Mucosa of stomach (tissue), 1 donor: ENCODE results near the gene METTL26.
A peak's percentile ranks its signal among the peaks of the same experiment; 100 is the strongest.

Experiments
- H3K27me3 ChIP-seq: one replicate; pipeline ENCODE4 v1.7.0; 2013; ENCODE audit warnings: mild to moderate bottlenecking, low read length; ENCODE audit not compliant: control insufficient read depth, insufficient read depth
- H3K36me3 ChIP-seq: one replicate; pipeline ENCODE4 v1.7.0; 2013; ENCODE audit warnings: low read length; ENCODE audit not compliant: control insufficient read depth, insufficient read depth
- H3K4me1 ChIP-seq: one replicate; pipeline ENCODE4 v1.7.0; 2013; ENCODE audit warnings: mild to moderate bottlenecking, low read length; ENCODE audit not compliant: control insufficient read depth, insufficient read depth
- H3K4me3 ChIP-seq: one replicate; pipeline ENCODE4 v1.7.0; 2013; ENCODE audit warnings: low read length
- H3K9ac ChIP-seq: one replicate; pipeline ENCODE4 v1.7.0; 2013; ENCODE audit warnings: mild to moderate bottlenecking, low read length, moderate library complexity
- H3K9me3 ChIP-seq: one replicate; pipeline ENCODE4 v1.7.0; 2013; ENCODE audit warnings: mild to moderate bottlenecking, low read length, moderate library complexity; ENCODE audit not compliant: control insufficient read depth
- donor health status: Pancreatic carcinoma.

The METTL26 gene

DNA sequence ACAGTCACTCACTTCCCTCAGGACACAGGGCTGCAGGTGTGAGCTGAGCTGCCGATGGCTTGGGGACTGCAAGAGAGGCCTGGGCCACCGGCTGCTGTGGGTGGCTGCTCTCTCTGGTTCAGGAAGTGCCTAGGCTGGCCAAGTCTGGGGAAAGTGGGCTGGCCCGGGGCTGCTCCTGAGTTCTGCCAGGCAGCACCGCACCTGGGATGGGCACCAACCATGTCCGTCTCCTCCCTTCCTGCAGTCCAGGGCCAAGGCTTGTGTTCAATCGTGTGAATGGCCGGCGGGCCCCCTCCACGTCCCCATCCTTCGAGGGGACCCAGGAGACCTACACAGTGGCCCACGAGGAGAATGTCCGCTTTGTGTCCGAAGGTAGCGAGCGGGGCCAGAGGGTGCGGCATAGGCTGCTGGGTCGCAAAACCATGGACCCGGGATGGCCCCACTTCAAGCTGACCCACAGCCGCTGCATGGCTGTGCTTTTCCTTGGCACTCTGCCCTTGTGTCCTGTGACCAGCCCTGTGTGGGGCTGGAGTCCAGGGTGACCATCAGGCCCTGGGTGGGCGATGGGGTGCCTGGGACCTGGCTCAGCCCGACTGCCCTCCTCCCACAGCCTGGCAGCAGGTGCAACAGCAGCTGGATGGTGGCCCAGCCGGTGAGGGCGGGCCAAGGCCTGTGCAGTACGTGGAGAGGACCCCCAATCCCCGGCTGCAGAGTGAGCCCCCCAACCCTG lies 11.2 kb upstream of the METTL26 start:
- peak overlapping the region; percentile 81 for H3K9ac ChIP-seq
- H3K36me3 ChIP-seq: no peaks in the 10 kb centered on the region
- no peak overlapping the region for H3K4me3 ChIP-seq
- H3K27me3 ChIP-seq: no peaks in the 10 kb centered on the region
- peaks cover 70% of the 10 kb centered on the region for H3K4me1 ChIP-seq
- H3K9me3 ChIP-seq: no peaks in the 10 kb centered on the region

DNA sequence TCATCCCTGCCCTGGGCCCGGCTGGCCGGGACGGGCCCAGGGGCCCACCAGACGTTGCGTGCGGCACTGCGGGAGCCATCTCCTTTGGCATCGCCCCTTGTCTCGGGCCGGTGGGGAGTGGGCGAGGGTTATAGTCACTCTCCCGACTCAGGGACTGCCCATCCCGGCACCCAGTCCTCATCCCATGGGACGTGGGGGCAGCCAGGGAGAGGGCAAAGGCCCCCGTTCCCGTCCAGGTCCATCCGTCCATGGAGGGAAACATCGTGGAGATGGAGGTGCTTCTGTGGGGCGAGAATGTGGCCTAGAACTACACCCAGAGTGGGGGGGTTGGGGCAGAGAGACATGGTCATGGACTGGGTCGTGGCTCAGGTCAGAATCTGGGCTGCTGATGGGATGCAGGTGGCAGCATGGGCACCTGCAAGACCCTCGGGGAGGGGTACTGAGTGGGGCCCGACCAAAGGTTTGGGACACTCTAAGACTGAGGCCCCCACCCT lies 10.6 kb upstream of the METTL26 start:
- H3K9ac ChIP-seq: no peak overlapping the region

DNA sequence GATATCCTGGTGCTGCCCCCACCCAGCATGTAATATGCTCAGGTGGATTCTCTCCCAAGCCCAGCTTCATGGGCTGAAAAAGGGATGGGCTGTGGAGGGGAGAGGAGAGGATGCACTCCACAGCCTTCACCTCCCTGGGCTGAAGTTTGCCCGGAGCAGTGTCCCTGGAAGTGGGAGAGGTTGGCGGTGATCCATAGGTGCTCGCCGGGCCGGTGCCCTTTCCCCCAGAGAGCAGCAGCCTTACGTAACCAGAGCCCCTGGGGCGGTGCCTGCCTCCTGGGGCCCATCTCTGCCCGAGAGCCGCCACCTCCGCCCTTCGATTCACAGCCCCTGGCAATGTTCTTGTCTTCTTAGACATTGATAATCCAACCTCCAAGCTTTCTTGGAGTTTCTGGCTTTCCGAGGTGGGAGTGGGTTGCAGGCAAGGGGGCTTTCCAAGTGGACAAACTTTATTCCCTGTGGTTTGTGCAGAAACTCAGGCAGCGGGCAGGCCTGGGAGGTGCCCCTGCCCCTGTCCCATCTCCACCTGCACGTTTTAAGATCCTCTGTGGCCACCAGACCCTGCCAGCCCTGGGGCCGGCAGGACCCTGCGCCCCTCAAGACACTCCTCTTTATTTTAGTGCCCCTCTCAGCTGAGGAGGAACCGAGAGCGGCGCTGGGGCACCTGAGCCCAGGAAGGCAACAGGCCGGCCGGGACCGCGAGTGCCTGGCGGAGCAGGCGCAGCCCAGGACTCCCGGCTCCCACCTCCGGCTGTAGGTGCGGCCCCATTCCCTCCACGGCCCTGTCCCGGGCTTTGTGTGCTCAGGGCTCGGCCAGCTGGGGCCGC lies 10.0 kb upstream of the METTL26 start:
- peak overlapping the region; percentile 28 for H3K9ac ChIP-seq
- no peaks in the 10 kb centered on the region for H3K9me3 ChIP-seq
- no peak overlapping the region for H3K4me3 ChIP-seq
- no peaks in the 10 kb centered on the region for H3K36me3 ChIP-seq
- no peaks in the 10 kb centered on the region for H3K27me3 ChIP-seq
- peaks cover 75% of the 10 kb centered on the region for H3K4me1 ChIP-seq

More for the DNA sequence above, 10.6 kb upstream of the METTL26 start:
- H3K4me3 ChIP-seq: no peak overlapping the region
- no peaks in the 10 kb centered on the region for H3K9me3 ChIP-seq
- H3K27me3 ChIP-seq: no peaks in the 10 kb centered on the region
- no peaks in the 10 kb centered on the region for H3K36me3 ChIP-seq
- H3K4me1 ChIP-seq: peaks cover 70% of the 10 kb centered on the region

DNA sequence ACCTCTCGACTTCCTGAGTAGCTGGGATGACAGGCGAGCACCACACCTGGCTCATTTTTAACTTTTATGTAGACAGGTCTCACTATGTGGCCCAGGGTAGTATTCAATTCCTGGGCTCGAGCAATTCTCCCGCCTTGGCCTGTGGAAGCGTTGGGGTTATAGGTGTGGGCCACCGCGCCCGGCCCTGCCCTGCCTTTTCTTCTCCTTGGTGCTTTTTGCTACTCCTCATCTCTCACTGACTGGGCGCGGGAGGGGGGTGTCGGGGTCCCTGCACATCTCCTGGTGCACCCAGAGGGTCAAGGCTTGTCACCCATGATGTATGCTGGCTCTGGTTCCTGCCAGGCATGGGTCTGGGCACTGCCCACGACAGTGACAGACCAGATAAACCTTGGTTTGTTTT lies 8.5 kb upstream of the METTL26 start:
- Histone ChIP-seq H3K36me3 (no peaks in the 10 kb centered on the region), H3K4me1 (peaks cover 71% of the 10 kb centered on the region), H3K9ac (no peak overlapping the region), H3K27me3 (no peaks in the 10 kb centered on the region), H3K4me3 (no peak overlapping the region), H3K9me3 (no peaks in the 10 kb centered on the region)

DNA sequence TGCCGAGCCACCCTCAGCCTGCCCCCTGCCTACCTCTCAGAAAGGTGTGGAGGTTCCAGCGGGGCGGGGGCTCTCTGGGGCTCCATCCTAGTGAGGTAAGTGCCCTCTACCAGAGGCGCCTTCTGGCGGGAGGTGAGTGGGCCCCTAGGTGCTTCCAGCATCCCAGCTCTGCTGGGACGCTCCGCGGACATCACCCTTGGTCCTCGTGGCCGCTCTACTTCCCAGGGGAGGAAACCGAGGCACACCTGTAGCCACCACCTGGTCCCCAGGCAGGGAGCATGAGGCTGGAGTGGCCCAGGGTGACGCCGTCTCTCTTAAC lies 6.9 kb upstream of the METTL26 start:
- Histone ChIP-seq H3K27me3 (no peaks in the 10 kb centered on the region), H3K4me3 (peak overlapping the region; percentile 60), H3K9me3 (no peaks in the 10 kb centered on the region), H3K4me1 (peaks cover 62% of the 10 kb centered on the region), H3K36me3 (no peaks in the 10 kb centered on the region), H3K9ac (peak overlapping the region; percentile 91)

DNA sequence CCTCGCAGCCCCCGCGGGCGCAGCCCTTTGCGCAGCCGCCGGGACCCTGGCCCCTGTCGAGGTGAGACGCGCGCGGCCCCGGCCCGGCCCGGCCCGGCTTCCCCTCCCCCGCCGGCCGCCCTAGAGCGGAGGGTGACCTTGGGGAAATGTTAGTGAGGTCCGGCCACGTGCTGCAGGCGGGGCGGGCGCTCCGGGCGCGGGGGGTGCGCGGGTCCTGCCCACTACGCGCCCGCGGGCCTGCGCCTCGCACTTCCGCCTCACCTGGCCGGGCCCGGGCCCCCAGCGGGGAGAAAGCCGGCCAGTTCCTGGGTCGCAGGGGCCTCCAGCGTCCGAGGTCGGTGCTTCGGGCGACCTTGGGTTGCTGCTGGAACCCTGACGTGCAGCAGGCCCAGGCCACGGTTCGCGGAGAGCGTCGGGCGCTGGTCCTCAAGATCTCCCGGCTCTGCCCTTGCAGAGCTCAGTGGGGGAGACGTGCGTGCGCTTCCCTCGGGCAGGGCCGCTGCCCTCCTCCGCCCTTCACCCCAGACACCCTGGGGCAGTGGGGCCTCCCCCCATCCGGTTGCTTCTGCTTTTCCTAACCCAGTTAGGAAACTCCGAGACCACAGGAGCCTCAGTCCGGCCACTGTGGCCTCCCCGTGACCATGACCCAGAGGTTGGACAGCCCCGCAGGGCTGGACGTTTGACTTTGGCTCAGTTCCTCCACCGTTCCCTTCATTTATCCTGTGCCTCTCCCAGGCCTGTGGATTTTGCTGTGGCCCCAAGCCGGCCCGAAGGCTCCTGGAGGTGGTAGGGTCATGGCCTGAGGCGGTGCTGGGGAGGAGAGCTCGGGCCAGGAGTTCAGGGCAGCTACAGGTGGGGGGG lies 6.3 kb upstream of the METTL26 start:
- Histone ChIP-seq H3K27me3 (no peaks in the 10 kb centered on the region), H3K4me3 (peak overlapping the region; percentile 60), H3K4me1 (peaks cover 62% of the 10 kb centered on the region), H3K9ac (peak overlapping the region; percentile 91), H3K9me3 (no peaks in the 10 kb centered on the region), H3K36me3 (no peaks in the 10 kb centered on the region)

DNA sequence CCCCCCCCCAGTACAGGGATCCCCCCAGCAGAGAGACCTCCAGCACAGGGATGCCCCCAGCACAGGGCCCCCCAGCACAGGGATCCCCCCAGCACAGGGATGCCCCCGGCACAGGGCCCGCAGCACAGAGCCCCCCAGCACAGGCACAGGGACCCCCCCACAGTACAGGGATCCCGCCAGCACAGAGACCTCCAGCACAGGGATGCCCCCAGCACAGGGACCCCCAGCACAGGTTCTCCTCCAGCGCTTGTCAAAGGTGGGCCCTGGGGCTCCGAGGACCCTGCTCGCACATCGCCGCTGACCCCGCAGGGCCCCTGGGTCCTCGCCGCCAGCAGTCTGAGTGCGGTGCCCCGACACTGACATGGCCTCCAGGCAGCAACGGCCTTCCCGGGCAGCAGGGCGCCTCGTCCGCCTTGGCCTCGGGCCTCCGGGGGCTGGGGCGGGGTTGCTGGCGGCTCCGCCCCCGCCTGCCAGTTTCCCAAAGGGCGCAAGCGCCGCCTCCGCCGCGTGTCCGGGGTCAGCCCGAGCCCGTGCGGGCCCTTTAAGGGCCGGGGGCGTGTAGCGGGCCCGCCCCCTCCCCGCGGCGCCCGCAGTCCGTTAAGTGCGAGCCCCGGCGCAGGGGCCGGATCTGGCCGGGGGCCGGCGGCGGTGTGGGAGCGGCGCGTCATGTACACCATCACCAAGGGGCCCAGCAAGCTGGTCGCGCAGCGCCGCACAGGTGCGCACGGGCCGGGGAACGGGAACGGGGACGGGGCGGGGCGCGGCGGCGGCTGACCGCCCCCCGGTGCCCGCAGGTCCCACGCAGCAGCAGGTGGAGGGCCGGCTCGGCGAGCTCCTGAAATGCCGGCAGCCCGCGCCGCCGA lies 5.5 kb upstream of the METTL26 start, which contains the start of gene MCRIP2:
TSS of gene MCRIP2 (plus strand) at position 503 of the 863 bp plus-strand sequence. CDS start at position 667, 164 bp downstream.
- Histone ChIP-seq H3K36me3 (no peaks in the 10 kb centered on the region), H3K9me3 (no peaks in the 10 kb centered on the region), H3K27me3 (no peaks in the 10 kb centered on the region), H3K4me1 (peaks cover 56% of the 10 kb centered on the region), H3K4me3 (peak within 1 kb of the TSS; percentile 60), H3K9ac (peak within 1 kb of the TSS; percentile 91)

DNA sequence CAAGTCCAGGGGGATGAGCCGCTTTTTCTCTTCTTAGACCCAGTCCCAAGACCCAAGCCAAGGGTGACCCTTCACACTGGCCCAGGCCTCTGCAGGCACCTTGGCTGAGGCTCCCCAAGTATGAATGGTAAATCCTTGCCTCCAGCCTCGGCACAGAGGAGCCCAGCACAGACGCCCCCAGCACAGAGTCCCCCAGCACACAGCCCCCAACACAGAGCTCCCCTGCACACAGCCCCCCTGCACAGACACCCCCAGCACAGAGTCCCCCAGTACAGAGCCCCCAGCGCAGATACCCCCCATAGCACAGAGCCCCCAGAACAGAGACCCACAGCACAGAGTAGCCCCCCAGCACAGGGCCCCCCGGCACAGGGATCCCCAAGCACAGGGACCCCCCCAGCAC lies 4.5 kb upstream of the METTL26 start:
- Histone ChIP-seq H3K36me3 (no peaks in the 10 kb centered on the region), H3K4me1 (peaks cover 48% of the 10 kb centered on the region), H3K9ac (peak overlapping the region; percentile 91), H3K9me3 (no peaks in the 10 kb centered on the region), H3K4me3 (no peak overlapping the region), H3K27me3 (no peaks in the 10 kb centered on the region)

DNA sequence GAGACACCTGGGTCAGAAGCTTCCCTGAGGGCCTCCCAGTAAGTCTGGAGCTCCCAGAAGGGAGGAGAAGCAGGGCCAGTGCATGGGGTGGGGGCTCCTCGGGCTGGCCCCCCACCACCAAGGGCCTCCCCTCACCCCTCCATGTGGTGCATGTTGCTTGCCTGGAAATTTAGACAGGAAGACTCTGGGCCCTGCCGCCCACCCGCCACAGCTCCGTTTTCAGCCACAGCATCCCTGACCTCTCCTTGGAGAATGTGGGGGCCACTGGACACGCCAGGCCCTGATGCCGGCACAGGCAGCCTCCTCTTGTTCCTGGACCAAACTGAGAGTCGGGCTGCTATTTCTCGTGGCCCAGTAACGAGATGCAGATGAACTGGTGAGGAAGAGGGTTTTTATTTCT lies 2.7 kb upstream of the METTL26 start:
- Histone ChIP-seq H3K4me3 (no peak overlapping the region), H3K27me3 (no peaks in the 10 kb centered on the region), H3K4me1 (peaks cover 37% of the 10 kb centered on the region), H3K9me3 (no peaks in the 10 kb centered on the region), H3K36me3 (no peaks in the 10 kb centered on the region), H3K9ac (no peak overlapping the region)

DNA sequence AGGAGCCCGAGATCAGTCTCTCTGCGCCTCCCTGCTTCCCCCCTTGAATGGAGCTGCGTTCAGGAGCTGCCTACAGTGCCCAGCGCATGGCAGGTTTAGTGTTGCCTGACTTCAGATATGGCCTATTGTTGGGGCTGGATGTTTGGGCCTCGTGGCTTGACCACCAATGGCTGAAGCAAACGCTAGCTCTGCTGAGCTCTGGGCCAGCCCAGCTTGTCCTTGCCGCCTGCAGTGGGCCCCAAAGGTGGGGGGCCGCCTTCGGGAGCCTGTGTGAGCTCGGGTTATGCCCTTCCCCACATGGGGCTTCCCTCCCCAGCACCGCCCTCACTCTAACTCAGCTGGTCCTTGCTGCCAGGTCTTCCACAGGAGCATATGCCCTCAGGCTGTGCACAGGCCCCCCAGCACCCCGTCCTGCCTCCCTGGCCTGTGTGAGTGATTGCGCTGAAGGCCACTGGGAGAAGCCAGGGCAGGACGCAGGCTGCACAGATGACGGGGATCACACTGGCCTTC lies 2.0 kb upstream of the METTL26 start:
- Histone ChIP-seq H3K4me1 (peaks cover 30% of the 10 kb centered on the region), H3K27me3 (no peaks in the 10 kb centered on the region), H3K4me3 (no peak overlapping the region), H3K9me3 (no peaks in the 10 kb centered on the region), H3K36me3 (no peaks in the 10 kb centered on the region), H3K9ac (no peak overlapping the region)
